ACC112 (cell line): ENCODE data around the gene INPP4B.

ENCODE experiments used
- H2AFZ ChIP-seq: fragments of 200-600 bp; sonication (generic); one replicate; pipeline ENCODE4 v1.6.0; 2017; ENCODE audit warnings: antibody characterized with exemption, low read length; ENCODE audit not compliant: unreplicated experiment
- H3K27ac ChIP-seq: fragments of 200-600 bp; sonication (generic); 2 replicates; pipeline ENCODE4 v1.5.1; 2014; ENCODE audit warnings: low read depth, mild to moderate bottlenecking, antibody characterized with exemption, low read length, moderate library complexity
- H3K27me3 ChIP-seq: fragments of 200-600 bp; sonication (generic); 2 replicates; pipeline ENCODE4 v1.6.1; 2014; ENCODE audit warnings: mild to moderate bottlenecking, antibody characterized with exemption, low read length, moderate library complexity, mixed read lengths; ENCODE audit not compliant: insufficient read depth
- H3K36me3 ChIP-seq: fragments of 200-600 bp; sonication (generic); 2 replicates; pipeline ENCODE4 v1.6.1; 2016; ENCODE audit warnings: mild to moderate bottlenecking, antibody characterized with exemption, low read length, moderate library complexity, mixed read lengths; ENCODE audit not compliant: insufficient read depth
- H3K4me1 ChIP-seq: fragments of 200-600 bp; sonication (generic); one replicate; pipeline ENCODE4 v1.6.1; 2016; ENCODE audit warnings: low read length, mixed read lengths; ENCODE audit not compliant: insufficient read depth, unreplicated experiment, control insufficient read depth
- H3K4me3 ChIP-seq: fragments of 200-600 bp; sonication (generic); 2 replicates; pipeline ENCODE4 v1.5.1; 2014; ENCODE audit warnings: mild to moderate bottlenecking, low read depth, low read length
- H3K79me2 ChIP-seq: fragments of 200-600 bp; sonication (generic); one replicate; pipeline ENCODE4 v1.6.0; 2016; ENCODE audit warnings: low read length; ENCODE audit not compliant: control insufficient read depth, unreplicated experiment, insufficient read depth

INPP4B gene

DNA sequence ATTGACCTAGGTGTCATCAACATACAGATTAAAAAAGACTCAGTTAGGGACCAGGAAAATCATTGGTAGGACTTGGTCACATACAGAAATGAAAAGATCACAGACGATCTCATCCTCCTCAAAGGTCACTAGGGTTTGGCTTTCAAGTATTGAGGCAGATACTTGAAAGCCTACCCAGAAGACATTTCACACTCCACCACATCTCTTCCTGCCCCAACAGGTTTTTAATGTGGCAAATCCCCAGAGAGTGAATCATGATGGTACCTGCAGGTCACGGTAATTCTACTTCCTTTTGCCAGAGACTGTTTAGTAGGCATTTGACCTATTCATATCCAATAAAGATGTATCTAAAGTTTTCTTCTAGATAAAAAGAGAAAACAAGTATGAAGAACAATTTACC, 44.1 kb downstream of the INPP4B start:
- Histone ChIP-seq H3K79me2 (no peaks in the 10 kb centered on the region), H3K27ac (no peak overlapping the region), H3K27me3 (no peaks in the 10 kb centered on the region), H2AFZ (no peak overlapping the region), H3K4me1 (no peaks in the 10 kb centered on the region), H3K36me3 (no peaks in the 10 kb centered on the region), H3K4me3 (no peak overlapping the region)

- Histone ChIP-seq H3K4me3 (no peak overlapping the region), H2AFZ (no peak overlapping the region), H3K36me3 (no peaks in the 10 kb centered on the region), H3K27me3 (no peaks in the 10 kb centered on the region), H3K27ac (no peak overlapping the region), H3K79me2 (no peaks in the 10 kb centered on the region), H3K4me1 (no peaks in the 10 kb centered on the region)
Observed at GRCh38 chr4:142781114-142781513, 65.0 kb downstream of the INPP4B start.

- H3K4me1 ChIP-seq: no peaks in the 10 kb centered on the region
- no peak overlapping the region for H3K4me3 ChIP-seq
- no peaks in the 10 kb centered on the region for H3K36me3 ChIP-seq
- no peak overlapping the region for H3K27ac ChIP-seq
- H3K27me3 ChIP-seq: no peaks in the 10 kb centered on the region
- no peaks in the 10 kb centered on the region for H3K79me2 ChIP-seq
- no peak overlapping the region for H2AFZ ChIP-seq
Observed at GRCh38 chr4:142778900-142779299, 67.2 kb downstream of the INPP4B start.

- Histone ChIP-seq H3K36me3 (no peaks in the 10 kb centered on the region), H3K4me1 (no peaks in the 10 kb centered on the region), H2AFZ (no peak overlapping the region), H3K4me3 (no peak overlapping the region), H3K27me3 (no peaks in the 10 kb centered on the region), H3K27ac (no peak overlapping the region), H3K79me2 (no peaks in the 10 kb centered on the region)
Observed at GRCh38 chr4:142778430-142778829, 67.7 kb downstream of the INPP4B start.

GRCh38 chr4:142777045-142777743, 68.9 kb downstream of the INPP4B start:
- no peaks in the 10 kb centered on the region for H3K27me3 ChIP-seq
- H3K4me3 ChIP-seq: no peak overlapping the region
- no peak overlapping the region for H3K27ac ChIP-seq
- H3K4me1 ChIP-seq: no peaks in the 10 kb centered on the region
- no peaks in the 10 kb centered on the region for H3K36me3 ChIP-seq
- H2AFZ ChIP-seq: no peak overlapping the region
- no peaks in the 10 kb centered on the region for H3K79me2 ChIP-seq

DNA sequence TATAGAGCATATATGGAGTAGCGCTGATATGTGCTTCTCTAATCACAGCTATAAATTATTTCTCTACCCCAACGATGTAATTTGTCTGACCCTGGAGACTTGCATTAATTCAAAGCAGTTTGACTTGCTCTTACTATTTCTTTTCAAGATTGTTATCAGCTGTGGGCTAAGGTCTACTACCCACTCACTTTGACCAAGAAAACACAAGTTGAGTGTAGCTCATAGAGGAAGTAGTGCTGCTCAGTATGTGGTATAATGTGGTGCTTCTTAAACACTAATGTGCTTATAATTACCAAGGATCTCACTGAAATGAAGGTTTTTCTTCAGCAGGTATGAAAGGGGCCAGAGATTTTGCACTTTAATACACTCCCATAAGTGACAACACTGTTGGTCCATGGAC, 70.1 kb downstream of the INPP4B start:
- H3K36me3 ChIP-seq: no peaks in the 10 kb centered on the region
- H3K4me1 ChIP-seq: no peaks in the 10 kb centered on the region
- no peak overlapping the region for H2AFZ ChIP-seq
- no peaks in the 10 kb centered on the region for H3K27me3 ChIP-seq
- H3K79me2 ChIP-seq: no peaks in the 10 kb centered on the region
- no peak overlapping the region for H3K27ac ChIP-seq
- H3K4me3 ChIP-seq: no peak overlapping the region

- Histone ChIP-seq H3K36me3 (no peaks in the 10 kb centered on the region), H3K4me1 (no peaks in the 10 kb centered on the region), H2AFZ (no peak overlapping the region), H3K27ac (no peak overlapping the region), H3K4me3 (no peak overlapping the region), H3K27me3 (no peaks in the 10 kb centered on the region), H3K79me2 (no peaks in the 10 kb centered on the region)
Observed at GRCh38 chr4:142773505-142773904, 72.6 kb downstream of the INPP4B start.

GRCh38 chr4:142762280-142762679, 83.8 kb downstream of the INPP4B start:
- H3K27me3 ChIP-seq: no peaks in the 10 kb centered on the region
- no peak overlapping the region for H2AFZ ChIP-seq
- H3K4me3 ChIP-seq: no peak overlapping the region
- H3K36me3 ChIP-seq: no peaks in the 10 kb centered on the region
- no peaks in the 10 kb centered on the region for H3K79me2 ChIP-seq
- no peak overlapping the region for H3K27ac ChIP-seq
- H3K4me1 ChIP-seq: no peaks in the 10 kb centered on the region

- Histone ChIP-seq H3K4me1 (no peaks in the 10 kb centered on the region), H3K36me3 (no peaks in the 10 kb centered on the region), H3K27ac (no peak overlapping the region), H3K4me3 (no peak overlapping the region), H3K79me2 (no peaks in the 10 kb centered on the region), H3K27me3 (no peaks in the 10 kb centered on the region), H2AFZ (no peak overlapping the region)
Observed at GRCh38 chr4:142752202-142752786, 93.8 kb downstream of the INPP4B start.

GRCh38 chr4:142743121-142743825, 102.8 kb downstream of the INPP4B start:
- H2AFZ ChIP-seq: no peak overlapping the region
- no peaks in the 10 kb centered on the region for H3K27me3 ChIP-seq
- H3K4me1 ChIP-seq: peaks cover 4% of the 10 kb centered on the region
- H3K79me2 ChIP-seq: no peaks in the 10 kb centered on the region
- no peaks in the 10 kb centered on the region for H3K36me3 ChIP-seq
- H3K27ac ChIP-seq: no peak overlapping the region
- no peak overlapping the region for H3K4me3 ChIP-seq

DNA sequence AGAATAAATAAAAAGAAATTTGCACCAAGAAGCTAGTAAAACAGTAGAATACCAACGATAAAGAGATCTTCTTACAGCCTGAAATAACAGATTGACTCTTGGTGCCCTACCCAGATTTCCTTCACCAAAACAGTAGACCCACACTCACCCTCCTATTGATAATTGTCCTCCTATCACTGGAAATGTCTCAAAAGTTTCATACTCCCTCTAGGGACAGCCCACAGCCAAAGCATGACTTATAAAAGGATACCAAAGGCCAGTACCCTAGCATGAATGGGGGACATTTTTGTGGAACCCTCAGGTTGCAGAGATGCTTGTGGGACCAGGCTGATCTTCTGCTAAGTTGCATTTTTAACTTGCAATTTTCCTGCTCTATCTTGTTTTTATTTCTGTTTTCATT, 104.1 kb downstream of the INPP4B start:
- Histone ChIP-seq H3K4me3 (no peak overlapping the region), H3K27ac (no peak overlapping the region), H2AFZ (no peak overlapping the region), H3K36me3 (no peaks in the 10 kb centered on the region), H3K79me2 (no peaks in the 10 kb centered on the region), H3K4me1 (peaks cover 4% of the 10 kb centered on the region), H3K27me3 (no peaks in the 10 kb centered on the region)
